Peyer's patch (tissue), 4 donors: ENCODE measurements around the gene CDC42BPG.

Experiments
- POLR2A ChIP-seq, 2 donors: fragments of 450-650 bp; IDR thresholded peaks; one replicate each; pipeline ENCODE4 v1.5.1; 2017; ENCODE audit warnings: antibody characterized with exemption in 2 of 2, mild to moderate bottlenecking in 2 of 2, moderate library complexity in 2 of 2
- TF ChIP-seq, protein P1 (sequence below), 6 experiments: fragments of 450-650 bp in 4 of 6; fragments of 200-600 bp in 2 of 6; sonication (generic) in 1 of 6; IDR thresholded peaks; one replicate each; pipeline ENCODE4 v1.5.1; 2017 to 2019; ENCODE audit warnings: antibody characterized with exemption in 6 of 6, mild to moderate bottlenecking in 3 of 6, moderate library complexity in 1 of 6

DNA sequence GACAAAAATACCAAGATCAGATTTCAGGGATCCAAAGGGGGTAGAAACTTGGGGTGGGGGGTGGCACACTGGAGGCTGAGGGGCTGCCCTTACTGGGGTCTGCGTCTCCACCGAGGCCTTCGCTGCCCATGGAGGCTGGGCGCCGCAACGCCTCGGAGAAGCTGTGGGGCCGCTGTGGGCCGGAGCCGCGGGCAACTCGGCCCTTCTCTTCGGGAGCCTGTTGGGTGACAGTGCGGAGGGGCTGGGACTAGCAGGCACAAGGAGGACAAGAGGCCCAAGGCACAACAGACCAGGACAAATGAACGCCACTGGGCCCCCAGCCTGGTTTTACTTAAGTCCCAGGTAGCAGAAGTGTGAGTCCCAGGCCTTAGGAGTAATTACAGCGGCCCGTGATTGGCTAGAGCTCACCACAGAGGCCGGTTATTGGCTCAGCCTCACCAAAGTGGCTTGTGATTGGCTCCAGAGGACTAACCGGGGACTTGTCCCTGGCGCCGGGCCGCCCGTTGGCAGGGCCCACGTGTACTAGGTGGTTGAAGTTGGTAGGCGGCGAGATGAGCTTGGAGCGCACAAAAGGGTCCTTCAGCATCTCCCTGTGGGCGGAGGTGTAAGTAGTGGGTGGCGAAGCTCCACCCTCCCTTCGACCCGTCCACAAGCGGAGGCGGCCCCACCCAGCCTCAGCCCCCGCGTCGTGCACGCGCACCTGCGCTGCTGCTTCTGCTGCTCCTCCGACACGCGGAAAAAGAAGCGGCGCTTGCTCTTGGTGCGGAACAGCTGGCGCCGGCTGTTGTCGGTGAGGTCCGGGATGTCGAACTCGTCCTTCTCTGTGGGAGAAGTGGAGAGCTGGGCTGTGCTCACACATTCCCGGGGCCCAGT is 17.6 kb downstream of the CDC42BPG start:
- no peak for TF ChIP-seq POLR2A (IDR thresholded peaks at IDR 0.05)
- TF ChIP-seq, protein P1, sequence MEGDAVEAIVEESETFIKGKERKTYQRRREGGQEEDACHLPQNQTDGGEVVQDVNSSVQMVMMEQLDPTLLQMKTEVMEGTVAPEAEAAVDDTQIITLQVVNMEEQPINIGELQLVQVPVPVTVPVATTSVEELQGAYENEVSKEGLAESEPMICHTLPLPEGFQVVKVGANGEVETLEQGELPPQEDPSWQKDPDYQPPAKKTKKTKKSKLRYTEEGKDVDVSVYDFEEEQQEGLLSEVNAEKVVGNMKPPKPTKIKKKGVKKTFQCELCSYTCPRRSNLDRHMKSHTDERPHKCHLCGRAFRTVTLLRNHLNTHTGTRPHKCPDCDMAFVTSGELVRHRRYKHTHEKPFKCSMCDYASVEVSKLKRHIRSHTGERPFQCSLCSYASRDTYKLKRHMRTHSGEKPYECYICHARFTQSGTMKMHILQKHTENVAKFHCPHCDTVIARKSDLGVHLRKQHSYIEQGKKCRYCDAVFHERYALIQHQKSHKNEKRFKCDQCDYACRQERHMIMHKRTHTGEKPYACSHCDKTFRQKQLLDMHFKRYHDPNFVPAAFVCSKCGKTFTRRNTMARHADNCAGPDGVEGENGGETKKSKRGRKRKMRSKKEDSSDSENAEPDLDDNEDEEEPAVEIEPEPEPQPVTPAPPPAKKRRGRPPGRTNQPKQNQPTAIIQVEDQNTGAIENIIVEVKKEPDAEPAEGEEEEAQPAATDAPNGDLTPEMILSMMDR (IDR thresholded peaks at IDR 0.05), result no peak
